ENCODE measurements around the gene KLF8. TPM values are rescaled to one million over a fixed set of nuclear protein-coding genes. Genes with fewer than 3 reads are reported as not detected.

Gene KLF8
- polyA plus RNA-seq, 1 of the 3 experiments (the other 2 are of a cell fraction), result 0.16 TPM

- 0% methylated on average over 2 of the region's 2 CpGs for WGBS (ENCODE audit: low lambda C conversion rate)
- H3K9me3 ChIP-seq, result no peaks in the 10 kb centered on the region
- H3F3A ChIP-seq (replicated peaks; ENCODE audit: insufficient read depth), result no peaks in the 10 kb centered on the region
- H3K36me3 ChIP-seq (replicated peaks in 1 of 2; ENCODE audit: control insufficient read depth in 1 of 2, insufficient read depth in 2 of 2, low read length in 1 of 2), result no peaks in the 10 kb centered on the region
- H3K9me2 ChIP-seq, result no peaks in the 10 kb centered on the region
- no peak overlapping the region for H3K4me2 ChIP-seq
- H4K20me1 ChIP-seq (ENCODE audit: insufficient read depth), result no peaks in the 10 kb centered on the region
- TF ChIP-seq TEAD4 (IDR thresholded peaks at IDR 0.05; ENCODE audit: borderline replicate concordance, insufficient read depth) (no peak), MEF2A (IDR thresholded peaks at IDR 0.05; ENCODE audit: borderline replicate concordance, low read depth) (no peak), ZBTB33 (IDR thresholded peaks at IDR 0.05; ENCODE audit: borderline replicate concordance, low read depth) (no peak), SIN3A (IDR thresholded peaks at IDR 0.05; ENCODE audit: borderline replicate concordance, low read depth, low read length) (no peak), USF2 (IDR thresholded peaks at IDR 0.05; ENCODE audit: borderline replicate concordance, low read depth, low read length) (no peak), FOXM1 (IDR thresholded peaks at IDR 0.05; ENCODE audit: low read depth) (no peak), GABPA (IDR thresholded peaks at IDR 0.05; ENCODE audit: low read depth) (no peak), CTCF (IDR thresholded peaks at IDR 0.05) (no peak), EP300 (IDR thresholded peaks at IDR 0.05; ENCODE audit: borderline replicate concordance in 1 of 2, low read depth in 1 of 2, low read length in 1 of 2) (no peak), NRF1 (IDR thresholded peaks at IDR 0.05; ENCODE audit: low read depth, low read length) (no peak), SMC3 (IDR thresholded peaks at IDR 0.05; ENCODE audit: low read depth, low read length) (no peak), PBX3 (IDR thresholded peaks at IDR 0.05) (no peak), CHD2 (IDR thresholded peaks at IDR 0.05; ENCODE audit: low read length, partially characterized antibody) (no peak), RXRA (IDR thresholded peaks at IDR 0.05; ENCODE audit: borderline replicate concordance, low read depth) (no peak)
- no peaks in the 10 kb centered on the region for H3K79me2 ChIP-seq (ENCODE audit: insufficient read depth)
- DNase-seq, result no peak
- no peaks in the 10 kb centered on the region for H3K4me1 ChIP-seq (ENCODE audit: control insufficient read depth in 1 of 2, insufficient read depth in 2 of 2, low read depth in 1 of 2, low read length in 1 of 2)
- no peak overlapping the region for H3K9ac ChIP-seq
- no peak overlapping the region for H3K4me3 ChIP-seq (ENCODE audit: low read depth in 2 of 2, low read length in 1 of 2)
- POLR2A ChIA-PET, result no interaction called here
- no peak overlapping the region for H3K27ac ChIP-seq (ENCODE audit: low read depth in 2 of 2, low read length in 1 of 2)
- H3K27me3 ChIP-seq (ENCODE audit: insufficient read depth), result peaks cover 9% of the 10 kb centered on the region; the same call in 1 of the 2 replicates
- no peak overlapping the region for H2AFZ ChIP-seq (ENCODE audit: low read depth)
- CTCF ChIA-PET, result interaction anchor here (5.7 kb wide), 1 partner anchor 449 kb away, joined by 48 read pairs; the partner anchor contains the start of gene NBDY
These were observed 47.7 kb downstream of the KLF8 start for GRCh38 chrX:56279863-56280262.

Measured in SK-N-SH (cell line).